B cell (primary cell): ENCODE data around the gene CIC. TPM values are rescaled to one million over a fixed set of nuclear protein-coding genes. Genes with fewer than 3 reads are reported as not detected.
A peak's percentile ranks its signal among the peaks of the same experiment; 100 is the strongest.

Experiments used
- ATAC-seq: fragments of 200-7000 bp; cut with Tn5 transposase; one replicate; pipeline ENCODE4 v1.10.0; 2021; ENCODE audit warnings: low read depth, mild to moderate bottlenecking, moderate number of reproducible peaks, moderate library complexity
- CTCF ChIA-PET: fragments of 350-600 bp; sonication (Branson Sonifier 250); formaldehyde crosslinking; loops from one replicate; lab custom pipeline; 2021; ENCODE audit warnings: antibody characterized with exemption, inconsistent platforms; lab: Charles Lee
- POLR2A ChIA-PET: fragments of 350-600 bp; sonication (Branson Sonifier 250); formaldehyde crosslinking; loops from one replicate; lab custom pipeline; 2021; ENCODE audit warnings: antibody characterized with exemption; lab: Charles Lee
- DNase-seq: peaks from one replicate; pipeline ENCODE4 v3.0.0; 2013
- H2AFZ ChIP-seq: 2 replicates; pipeline ENCODE4 v1.6.1; 2012; ENCODE audit warnings: mild to moderate bottlenecking, low read depth, low read length; ENCODE audit not compliant: insufficient read depth, poor library complexity, severe bottlenecking
- H3K27ac ChIP-seq, 2 donors: 1 replicate in 1 of 2; 2 replicates in 1 of 2; pipeline ENCODE4 v1.5.1; 2012 to 2013; ENCODE audit warnings: low read length in 2 of 2, mild to moderate bottlenecking in 2 of 2, moderate library complexity in 1 of 2
- H3K27me3 ChIP-seq, 4 experiments: fragments of 200-600 bp in 1 of 4; sonication (generic) in 1 of 4; replicated peaks in 1 of 4; 1 replicate in 2 of 4; 2 replicates in 2 of 4; pipeline versions ENCODE4 v1.6.1 to v1.7.0; 2013 to 2016; ENCODE audit warnings: low read length in 3 of 4, mild to moderate bottlenecking in 2 of 4, mixed read lengths in 1 of 4, moderate library complexity in 1 of 4; ENCODE audit not compliant: insufficient read depth in 4 of 4, control insufficient read depth in 3 of 4; ENCODE audit errors: control extremely low read depth in 1 of 4
- H3K36me3 ChIP-seq, 2 experiments: replicated peaks in 1 of 2; 1 replicate in 1 of 2; 2 replicates in 1 of 2; pipeline versions ENCODE4 v1.6.1 to v1.7.1; 2013; ENCODE audit warnings: low read length in 1 of 2; ENCODE audit not compliant: insufficient read depth in 2 of 2, control insufficient read depth in 1 of 2; ENCODE audit errors: control extremely low read depth in 1 of 2, extremely low read depth in 1 of 2
- H3K4me1 ChIP-seq, 2 donors: fragments of 200-600 bp in 1 of 2; sonication (generic) in 1 of 2; 1 replicate in 1 of 2; 2 replicates in 1 of 2; pipeline versions ENCODE4 v1.5.1 to v1.6.1; 2013 to 2017; ENCODE audit warnings: low read length in 2 of 2; ENCODE audit not compliant: control insufficient read depth in 2 of 2, insufficient read depth in 2 of 2
- H3K4me2 ChIP-seq: replicated peaks from 2 replicates; pipeline ENCODE3; 2012; ENCODE audit warnings: mild to moderate bottlenecking, low read depth, low read length; ENCODE audit not compliant: poor library complexity, severe bottlenecking
- H3K4me3 ChIP-seq, 5 experiments: fragments of 200-600 bp in 1 of 5; sonication (generic) in 1 of 5; 1 replicate in 3 of 5; 2 replicates in 2 of 5; pipeline versions ENCODE4 v1.5.1 to v1.7.0; 2011 to 2016; ENCODE audit warnings: low read length in 4 of 5, mild to moderate bottlenecking in 4 of 5, low read depth in 2 of 5, control low read depth in 1 of 5, moderate library complexity in 1 of 5; ENCODE audit not compliant: insufficient read depth in 1 of 5; ENCODE audit errors: control extremely low read depth in 1 of 5, extremely low read depth in 1 of 5
- H3K79me2 ChIP-seq: fragments of 200-600 bp; sonication (generic); one replicate; pipeline ENCODE4 v1.6.0; 2016; ENCODE audit warnings: low read length; ENCODE audit not compliant: control insufficient read depth, insufficient read depth
- H3K9ac ChIP-seq: fragments of 200-600 bp; sonication (generic); 2 replicates; pipeline ENCODE4 v1.6.1; 2017; ENCODE audit warnings: mild to moderate bottlenecking, low read length, moderate library complexity
- H3K9me3 ChIP-seq, 3 donors: one replicate each; pipeline versions ENCODE4 v1.6.1 to v1.7.1; 2013; ENCODE audit warnings: low read length in 2 of 3; ENCODE audit not compliant: control insufficient read depth in 2 of 3, insufficient read depth in 1 of 3; ENCODE audit errors: control extremely low read depth in 1 of 3
- H4K20me1 ChIP-seq: 2 replicates; pipeline ENCODE4 v1.6.0; 2012; ENCODE audit warnings: mild to moderate bottlenecking, low read length; ENCODE audit not compliant: insufficient read depth, control insufficient read depth, poor library complexity, severe bottlenecking
- H3K27ac Mint-ChIP-seq: one replicate; pipeline ENCODE4 v1.8.0; 2021; ENCODE audit warnings: mixed read lengths
- H3K27me3 Mint-ChIP-seq: one replicate; pipeline ENCODE4 v1.8.0; 2021; ENCODE audit warnings: mixed read lengths
- H3K4me1 Mint-ChIP-seq: one replicate; pipeline ENCODE4 v1.8.0; 2021; ENCODE audit warnings: mixed read lengths
- H3K4me3 Mint-ChIP-seq: one replicate; pipeline ENCODE4 v1.8.0; 2021; ENCODE audit warnings: mixed read lengths
- H3K9me3 Mint-ChIP-seq: one replicate; pipeline ENCODE4 v1.8.0; 2022; ENCODE audit warnings: mixed read lengths; ENCODE audit not compliant: insufficient read depth
- EZH2 ChIP-seq: IDR thresholded peaks from 2 replicates; pipeline ENCODE4 v1.6.1; 2012; ENCODE audit warnings: borderline replicate concordance, low read depth, mild to moderate bottlenecking, moderate library complexity, low read length; ENCODE audit not compliant: insufficient read depth, poor library complexity, severe bottlenecking
- WGBS: methylation state at CpG from one replicate; pipeline ENCODE4 v1.1.5; 2013; ENCODE audit warnings: missing lambda C conversion rate; ENCODE audit not compliant: insufficient coverage; 5-methylcytosine and 5-hydroxymethylcytosine counted together
- intact Hi-C: fragments of 100-400 bp; cut with micrococcal nuclease; formaldehyde crosslinking; loops from one replicate; pipeline ENCODE4 v1.10.0; 2022
- polyA plus RNA-seq: library from polyadenylated mRNA; depleted of rRNA; stranded (reverse); fragments of >200 nt; gene quantifications from 2 replicates; pipeline ENCODE4 v1.2.3, GENCODE V29; 2012
- total RNA-seq, 2 donors: library from RNA; stranded (reverse); fragments of 120-200 nt in 1 of 2; gene quantifications; 1 replicate in 1 of 2; 2 replicates in 1 of 2; pipeline versions ENCODE4 v1.2.3 to v1.2.4, GENCODE V29; 2013 to 2022
- TF ChIP-seq, protein P1 (sequence below): fragments of 200-600 bp; IDR thresholded peaks from one replicate; pipeline ENCODE4 v1.8.0; 2022; ENCODE audit warnings: antibody characterized with exemption, mild to moderate bottlenecking

The CIC gene
- total and polyA plus RNA-seq, 2 donors (not counting 1 experiment from before 2014, with no cell fraction given) = 75.7 to 119 TPM

DNA sequence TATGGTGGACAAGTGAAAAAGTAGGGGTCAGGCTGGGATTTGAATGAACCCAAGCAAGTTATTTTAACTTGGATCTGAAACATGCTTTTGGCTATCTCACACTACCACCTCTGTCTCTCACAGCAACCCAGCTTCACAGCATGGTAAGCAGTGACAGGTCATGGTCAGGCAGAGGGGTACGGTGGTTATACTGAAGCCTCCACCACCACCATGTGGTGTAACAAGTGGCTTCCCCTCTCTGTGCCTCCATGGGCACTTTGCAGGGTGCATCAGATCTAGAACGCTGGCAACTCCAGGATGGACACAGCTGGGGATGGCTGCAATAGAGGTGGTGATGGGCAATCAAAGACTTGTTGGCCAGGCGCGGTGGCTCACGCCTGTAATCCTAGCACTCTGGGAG lies 43.3 kb downstream of the CIC start:
- no peaks in the 10 kb centered on the region for H3K9me3 Mint-ChIP-seq
- H2AFZ ChIP-seq = no peak overlapping the region
- H3K27me3 Mint-ChIP-seq = peaks cover 28% of the 10 kb centered on the region
- CTCF ChIA-PET = no interaction called here
- no peak overlapping the region for H3K4me3 ChIP-seq
- no peak overlapping the region for H3K27ac Mint-ChIP-seq
- DNase-seq = no peak
- no peak for ATAC-seq
- H3K4me2 ChIP-seq = no peak overlapping the region
- H3K9me3 ChIP-seq = peaks cover 0 to 9% (median 0%) of the 10 kb centered on the region in 3 donors
- WGBS = 87% methylated on average over 5 of the region's 5 CpGs
- TF ChIP-seq EZH2 = no peak
- TF ChIP-seq, protein P1, sequence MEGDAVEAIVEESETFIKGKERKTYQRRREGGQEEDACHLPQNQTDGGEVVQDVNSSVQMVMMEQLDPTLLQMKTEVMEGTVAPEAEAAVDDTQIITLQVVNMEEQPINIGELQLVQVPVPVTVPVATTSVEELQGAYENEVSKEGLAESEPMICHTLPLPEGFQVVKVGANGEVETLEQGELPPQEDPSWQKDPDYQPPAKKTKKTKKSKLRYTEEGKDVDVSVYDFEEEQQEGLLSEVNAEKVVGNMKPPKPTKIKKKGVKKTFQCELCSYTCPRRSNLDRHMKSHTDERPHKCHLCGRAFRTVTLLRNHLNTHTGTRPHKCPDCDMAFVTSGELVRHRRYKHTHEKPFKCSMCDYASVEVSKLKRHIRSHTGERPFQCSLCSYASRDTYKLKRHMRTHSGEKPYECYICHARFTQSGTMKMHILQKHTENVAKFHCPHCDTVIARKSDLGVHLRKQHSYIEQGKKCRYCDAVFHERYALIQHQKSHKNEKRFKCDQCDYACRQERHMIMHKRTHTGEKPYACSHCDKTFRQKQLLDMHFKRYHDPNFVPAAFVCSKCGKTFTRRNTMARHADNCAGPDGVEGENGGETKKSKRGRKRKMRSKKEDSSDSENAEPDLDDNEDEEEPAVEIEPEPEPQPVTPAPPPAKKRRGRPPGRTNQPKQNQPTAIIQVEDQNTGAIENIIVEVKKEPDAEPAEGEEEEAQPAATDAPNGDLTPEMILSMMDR = no peak
- intact Hi-C loops = no loop called here
- peaks cover 18% of the 10 kb centered on the region for H3K4me1 Mint-ChIP-seq
- peaks cover 20 to 26% of the 10 kb centered on the region in 2 donors for H3K4me1 ChIP-seq
- no peaks in the 10 kb centered on the region for H3K36me3 ChIP-seq
- H3K27ac ChIP-seq = no peak overlapping the region
- no peaks in the 10 kb centered on the region for H4K20me1 ChIP-seq
- H3K4me3 Mint-ChIP-seq = peak overlapping the region; percentile 67
- peaks cover 0 to 40% (median 17%) of the 10 kb centered on the region in 4 experiments for H3K27me3 ChIP-seq
- POLR2A ChIA-PET = no interaction called here
- no peak overlapping the region for H3K9ac ChIP-seq
- H3K79me2 ChIP-seq = no peaks in the 10 kb centered on the region

DNA sequence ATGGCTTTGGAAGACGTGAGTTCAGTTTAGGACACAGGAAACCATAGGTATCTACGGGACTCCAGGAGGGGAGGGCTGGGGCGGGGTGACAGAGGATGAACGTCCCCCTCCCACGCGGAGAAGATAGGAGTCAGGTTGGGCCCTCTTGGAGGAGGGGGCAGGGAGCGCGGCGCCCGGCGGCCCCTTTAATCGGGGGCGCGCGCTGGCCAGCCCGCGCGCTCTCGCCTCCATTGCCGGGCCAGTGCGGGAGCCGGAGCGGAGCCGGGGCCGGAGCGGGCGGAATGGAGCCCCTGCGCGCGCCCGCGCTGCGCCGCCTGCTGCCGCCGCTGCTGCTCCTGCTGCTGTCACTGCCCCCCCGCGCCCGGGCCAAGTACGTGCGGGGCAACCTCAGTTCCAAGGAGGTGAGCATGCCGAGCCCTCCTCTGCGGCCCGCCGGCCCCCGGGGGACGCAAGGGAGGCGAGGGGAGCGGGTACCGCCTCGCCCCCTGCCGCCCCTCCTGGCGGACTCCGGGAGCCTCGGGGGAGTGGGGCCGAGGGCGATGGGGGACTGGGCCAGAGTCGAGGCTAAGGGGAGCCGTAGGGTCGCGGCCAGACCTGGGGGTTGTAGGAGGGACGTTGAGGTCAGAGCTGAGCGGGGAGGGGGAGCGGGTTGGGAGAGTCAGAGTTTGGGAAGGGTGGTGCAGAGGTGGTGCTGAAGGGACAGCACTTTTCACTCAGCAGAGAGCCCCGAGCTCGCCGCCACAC lies 44.2 kb downstream of the CIC start, which contains the start of gene TMEM145:
Gene TMEM145, plus strand, starts transcription at position 214 of the 744 bp plus-strand sequence. Its CDS starts 68 bp downstream, at position 282.
- under 1% methylated on average over 66 of the region's 67 CpGs for WGBS

More for the DNA sequence above, 44.2 kb downstream of the CIC start, which contains the start of gene TMEM145:
- Mint-ChIP-seq H3K9me3 (no peaks in the 10 kb centered on the region), H3K27me3 (peaks cover 28% of the 10 kb centered on the region), H3K4me3 (peak within 1 kb of the TSS; percentile 67), H3K27ac (no peak within 1 kb of the TSS), H3K4me1 (peaks cover 19% of the 10 kb centered on the region)
- peaks cover 0 to 40% (median 17%) of the 10 kb centered on the region in 4 experiments for H3K27me3 ChIP-seq
- intact Hi-C loops = no loop called here
- ATAC-seq = peak; percentile 67
- DNase-seq = peak; percentile 61
- no peak within 1 kb of the TSS for H3K27ac ChIP-seq
- no peaks in the 10 kb centered on the region for H3K36me3 ChIP-seq
- H3K4me2 ChIP-seq = peak within 1 kb of the TSS; percentile 86
- ChIA-PET CTCF (interaction anchor here (0.5 to 1.1 kb wide), 3 partner anchors 8 to 184 kb away, joined by 3 to 4 read pairs (median 3); no protein-coding TSS in a partner anchor), POLR2A (interaction anchor here (0.6 kb wide), 1 partner anchor 34 kb away, joined by 4 read pairs; no protein-coding TSS in a partner anchor)
- H3K4me3 ChIP-seq = peak within 1 kb of the TSS in 3 of 5 experiments; percentile 18 to 38 (median 33)
- H3K4me1 ChIP-seq = peaks cover 20 to 26% of the 10 kb centered on the region in 2 donors
- TF ChIP-seq EZH2 = no peak
- TF ChIP-seq, protein P1 = peak; percentile 13
- H2AFZ ChIP-seq = peak within 1 kb of the TSS; percentile 46
- H3K9ac ChIP-seq = peak within 1 kb of the TSS; percentile 37
- no peaks in the 10 kb centered on the region for H3K79me2 ChIP-seq
- H4K20me1 ChIP-seq = no peaks in the 10 kb centered on the region
- peaks cover 0 to 9% (median 0%) of the 10 kb centered on the region in 3 donors for H3K9me3 ChIP-seq
